Endothelial cell (in vitro differentiated cells): ENCODE measurements around the gene CDKN3. TPM values are rescaled to one million over a fixed set of nuclear protein-coding genes. Genes with fewer than 3 reads are reported as not detected.

Source experiments
- DNase-seq: peaks from one replicate; pipeline ENCODE4 v3.0.0; 2021; ENCODE audit warnings: low spot score
- H3K27ac Mint-ChIP-seq: one replicate; pipeline ENCODE4 v1.8.0; 2021; ENCODE audit warnings: mixed read lengths, inconsistent platforms; ENCODE audit not compliant: unreplicated experiment
- H3K27me3 Mint-ChIP-seq: one replicate; pipeline ENCODE4 v1.8.0; 2021; ENCODE audit warnings: mild to moderate bottlenecking, moderate library complexity, mixed read lengths, inconsistent platforms; ENCODE audit not compliant: unreplicated experiment
- H3K36me3 Mint-ChIP-seq: one replicate; pipeline ENCODE4 v1.8.0; 2021; ENCODE audit warnings: mild to moderate bottlenecking, low read depth, mixed read lengths, inconsistent platforms; ENCODE audit not compliant: unreplicated experiment
- H3K4me1 Mint-ChIP-seq: one replicate; pipeline ENCODE4 v1.8.0; 2021; ENCODE audit warnings: mild to moderate bottlenecking, mixed read lengths, inconsistent platforms; ENCODE audit not compliant: unreplicated experiment
- H3K4me3 Mint-ChIP-seq: one replicate; pipeline ENCODE4 v1.8.0; 2021; ENCODE audit warnings: mild to moderate bottlenecking, mixed read lengths, inconsistent platforms; ENCODE audit not compliant: unreplicated experiment
- H3K9me3 Mint-ChIP-seq: one replicate; pipeline ENCODE4 v1.8.0; 2021; ENCODE audit warnings: mixed read lengths, inconsistent platforms; ENCODE audit not compliant: unreplicated experiment
- total RNA-seq: library from RNA; stranded (reverse); fragmentation: NEBNext Ultra II Directional; extraction: Animal tissue kit (Norgen Biotek cat#: 25700); gene quantifications from one replicate; pipeline ENCODE4 v1.2.1, GENCODE V29; 2021; ENCODE audit not compliant: unreplicated experiment
- TF ChIP-seq, protein P1 (sequence below): fragments of 200-600 bp; sonication (generic); IDR thresholded peaks from one replicate; pipeline ENCODE4 v1.5.0; 2021; ENCODE audit warnings: antibody characterized with exemption; ENCODE audit not compliant: unreplicated experiment

Gene CDKN3
- total RNA-seq, 1 donor from 2014 or later, result 12.2 TPM

- TF ChIP-seq, protein P1, sequence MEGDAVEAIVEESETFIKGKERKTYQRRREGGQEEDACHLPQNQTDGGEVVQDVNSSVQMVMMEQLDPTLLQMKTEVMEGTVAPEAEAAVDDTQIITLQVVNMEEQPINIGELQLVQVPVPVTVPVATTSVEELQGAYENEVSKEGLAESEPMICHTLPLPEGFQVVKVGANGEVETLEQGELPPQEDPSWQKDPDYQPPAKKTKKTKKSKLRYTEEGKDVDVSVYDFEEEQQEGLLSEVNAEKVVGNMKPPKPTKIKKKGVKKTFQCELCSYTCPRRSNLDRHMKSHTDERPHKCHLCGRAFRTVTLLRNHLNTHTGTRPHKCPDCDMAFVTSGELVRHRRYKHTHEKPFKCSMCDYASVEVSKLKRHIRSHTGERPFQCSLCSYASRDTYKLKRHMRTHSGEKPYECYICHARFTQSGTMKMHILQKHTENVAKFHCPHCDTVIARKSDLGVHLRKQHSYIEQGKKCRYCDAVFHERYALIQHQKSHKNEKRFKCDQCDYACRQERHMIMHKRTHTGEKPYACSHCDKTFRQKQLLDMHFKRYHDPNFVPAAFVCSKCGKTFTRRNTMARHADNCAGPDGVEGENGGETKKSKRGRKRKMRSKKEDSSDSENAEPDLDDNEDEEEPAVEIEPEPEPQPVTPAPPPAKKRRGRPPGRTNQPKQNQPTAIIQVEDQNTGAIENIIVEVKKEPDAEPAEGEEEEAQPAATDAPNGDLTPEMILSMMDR, result no peak
- Mint-ChIP-seq H3K4me1 (peaks cover 18% of the 10 kb centered on the region), H3K27me3 (peaks cover 5% of the 10 kb centered on the region), H3K36me3 (no peaks in the 10 kb centered on the region), H3K9me3 (no peaks in the 10 kb centered on the region), H3K27ac (no peak overlapping the region), H3K4me3 (no peak overlapping the region)
- DNase-seq, result no peak
Observed at GRCh38 chr14:54443981-54444380, 47.2 kb downstream of the CDKN3 start.

DNA sequence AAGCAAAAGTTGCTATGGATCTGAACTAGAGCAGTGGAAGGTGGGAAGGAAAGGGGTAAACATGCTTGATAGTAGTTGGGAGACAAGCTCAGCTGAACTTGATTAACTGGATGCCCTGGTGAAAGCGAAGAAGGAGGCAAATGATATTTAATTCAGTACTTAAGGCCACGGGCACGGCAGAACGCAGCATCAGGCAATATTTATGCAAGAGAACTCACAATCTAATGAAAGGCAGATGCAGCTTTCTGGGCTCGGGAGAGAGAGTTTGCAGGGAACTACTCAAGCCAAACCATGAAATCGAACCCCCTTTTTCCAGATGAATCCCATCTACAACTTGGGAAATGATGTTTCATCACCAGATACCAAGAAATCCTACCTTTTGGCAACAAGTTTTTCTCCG lies 47.9 kb downstream of the CDKN3 start:
- DNase-seq, result no peak
- H3K4me1 Mint-ChIP-seq, result peaks cover 14% of the 10 kb centered on the region
- H3K27me3 Mint-ChIP-seq, result peaks cover 5% of the 10 kb centered on the region
- no peaks in the 10 kb centered on the region for H3K36me3 Mint-ChIP-seq
- H3K9me3 Mint-ChIP-seq, result no peaks in the 10 kb centered on the region
- no peak overlapping the region for H3K4me3 Mint-ChIP-seq
- TF ChIP-seq, protein P1, result no peak
- H3K27ac Mint-ChIP-seq, result no peak overlapping the region

GRCh38 chr14:54446161-54446693 lies 49.4 kb downstream of the CDKN3 start:
- Mint-ChIP-seq H3K4me3 (no peak overlapping the region), H3K27me3 (peaks cover 2% of the 10 kb centered on the region), H3K4me1 (peaks cover 5% of the 10 kb centered on the region), H3K27ac (no peak overlapping the region), H3K36me3 (no peaks in the 10 kb centered on the region), H3K9me3 (no peaks in the 10 kb centered on the region)
- TF ChIP-seq, protein P1, result no peak
- no peak for DNase-seq

- Mint-ChIP-seq H3K36me3 (no peaks in the 10 kb centered on the region), H3K9me3 (no peaks in the 10 kb centered on the region), H3K4me3 (no peak overlapping the region)
Observed at GRCh38 chr14:54447231-54447692, 50.5 kb downstream of the CDKN3 start.

DNA sequence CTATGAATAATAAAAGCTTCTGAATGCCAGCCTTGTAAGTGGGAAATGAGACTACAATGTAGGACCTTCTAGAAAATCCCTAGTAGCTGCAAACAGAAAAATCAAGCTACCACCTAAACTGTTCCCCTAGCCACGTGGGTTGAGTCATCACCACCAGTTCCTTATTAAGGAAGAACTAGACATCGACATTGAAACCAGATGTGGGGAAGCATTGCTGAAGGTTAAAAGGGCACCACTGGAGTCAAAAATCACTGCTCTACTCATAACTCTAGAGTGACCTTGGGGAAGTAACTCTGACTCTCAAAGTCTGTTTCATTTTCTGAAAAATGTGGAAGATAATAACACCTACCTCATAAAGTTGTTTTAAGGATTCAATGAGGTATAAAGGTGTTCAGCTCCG lies 53.7 kb downstream of the CDKN3 start:
- no peaks in the 10 kb centered on the region for H3K4me1 Mint-ChIP-seq
- no peak overlapping the region for H3K27ac Mint-ChIP-seq
- no peak for DNase-seq
- TF ChIP-seq, protein P1, result no peak
- H3K36me3 Mint-ChIP-seq, result no peaks in the 10 kb centered on the region
- no peaks in the 10 kb centered on the region for H3K27me3 Mint-ChIP-seq
- H3K4me3 Mint-ChIP-seq, result no peak overlapping the region
- no peaks in the 10 kb centered on the region for H3K9me3 Mint-ChIP-seq

More at GRCh38 chr14:54447231-54447692, 50.5 kb downstream of the CDKN3 start:
- DNase-seq, result no peak
- Mint-ChIP-seq H3K27ac (no peak overlapping the region), H3K27me3 (peaks cover 2% of the 10 kb centered on the region), H3K4me1 (no peaks in the 10 kb centered on the region)
- TF ChIP-seq, protein P1, result no peak
